GM12892 (cell line): ENCODE results near the gene ZNF146.

ENCODE experiments used
- POLR2A ChIP-seq: IDR thresholded peaks from 2 replicates; pipeline ENCODE4 v1.6.1; 2011; ENCODE audit warnings: low read depth, low read length, control low read depth
- POLR2AphosphoS5 ChIP-seq: IDR thresholded peaks from 2 replicates; pipeline ENCODE4 v1.6.1; 2011; ENCODE audit warnings: low read depth, low read length, control low read depth

DNA sequence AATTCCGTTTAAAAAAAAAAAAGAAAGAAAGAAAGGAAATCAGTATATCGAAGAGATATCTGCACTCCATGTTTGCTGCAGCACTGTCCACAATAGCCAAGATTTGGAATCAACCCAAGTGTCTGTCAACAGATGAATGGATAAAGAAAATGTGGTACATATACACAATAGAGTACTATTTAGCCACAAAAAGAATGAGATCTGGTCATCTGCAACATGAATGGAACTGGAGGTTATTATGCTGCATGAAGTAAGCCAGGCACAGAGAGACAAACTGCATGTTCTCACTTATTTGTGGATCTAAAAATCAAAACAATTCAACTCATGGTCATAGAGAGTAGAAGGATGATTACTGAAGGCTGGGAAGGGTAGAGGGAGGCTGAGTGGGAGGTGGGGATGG lies 16.8 kb upstream of the ZNF146 start:
- TF ChIP-seq POLR2A (no peak), POLR2AphosphoS5 (no peak)
